IMR-90 (cell line): ENCODE measurements around the gene CPLX3. TPM values are rescaled to one million over a fixed set of nuclear protein-coding genes. Genes with fewer than 3 reads are reported as not detected.

Experiments used
- ATAC-seq: fragments of 200-7000 bp; cut with Tn5 transposase; 2 replicates; pipeline ENCODE4 v1.9.1; 2020; ENCODE audit warnings: low read depth, mild to moderate bottlenecking, moderate library complexity
- BruUV-seq: library from RNA; stranded (reverse); fragments of 400-500 nt; replicated peaks from 2 replicates; lab custom pipeline; 2021; lab: Mats Ljungman, UMichigan
- CTCF ChIA-PET: fragments of 300-600 bp; formaldehyde crosslinking; extraction: SDS; loops from one replicate; lab custom pipeline; 2021; ENCODE audit warnings: antibody characterized with exemption; lab: Yijun Ruan, JAX
- POLR2A ChIA-PET: fragments of 300-600 bp; sonication (Branson Sonifier 250); formaldehyde crosslinking; loops from one replicate; lab custom pipeline; 2022; ENCODE audit warnings: antibody characterized with exemption; ENCODE audit not compliant: unreplicated experiment; lab: Charles Lee
- DNase-seq: peaks from one replicate; pipeline ENCODE4 v3.0.0; 2013
- H2AFZ ChIP-seq: replicated peaks from 2 replicates; pipeline ENCODE3; 2013; ENCODE audit warnings: low read length, mild to moderate bottlenecking; ENCODE audit not compliant: poor library complexity
- H2AK5ac ChIP-seq: 2 replicates; pipeline ENCODE4 v1.6.1; 2013; ENCODE audit warnings: low read depth, low read length, inconsistent platforms
- H2AK9ac ChIP-seq: replicated peaks from 2 replicates; pipeline ENCODE3; 2013; ENCODE audit warnings: mild to moderate bottlenecking, low read depth, low read length, moderate library complexity; ENCODE audit not compliant: poor library complexity
- H2BK120ac ChIP-seq: 2 replicates; pipeline ENCODE4 v1.6.1; 2013; ENCODE audit warnings: low read depth, low read length, inconsistent platforms
- H2BK15ac ChIP-seq: 3 replicates; pipeline ENCODE4 v1.6.1; 2013; ENCODE audit warnings: low read depth, low read length, inconsistent platforms
- H2BK20ac ChIP-seq: 2 replicates; pipeline ENCODE4 v1.6.1; 2013; ENCODE audit warnings: low read depth, mild to moderate bottlenecking, inconsistent platforms, low read length, moderate library complexity
- H2BK5ac ChIP-seq: 2 replicates; pipeline ENCODE4 v1.6.1; 2013; ENCODE audit warnings: mild to moderate bottlenecking, low read depth, low read length, inconsistent platforms; ENCODE audit not compliant: poor library complexity, severe bottlenecking
- H3K14ac ChIP-seq: replicated peaks from 2 replicates; pipeline ENCODE4 v1.6.1; 2013; ENCODE audit warnings: low read depth, low read length, inconsistent platforms
- H3K18ac ChIP-seq: 2 replicates; pipeline ENCODE4 v1.6.1; 2013; ENCODE audit warnings: low read depth, low read length, control low read depth
- H3K23ac ChIP-seq: 2 replicates; pipeline ENCODE4 v1.6.1; 2013; ENCODE audit warnings: low read depth, low read length, inconsistent platforms
- H3K27ac ChIP-seq: 2 replicates; pipeline ENCODE4 v1.5.1; 2013; ENCODE audit warnings: mild to moderate bottlenecking, control low read depth, low read length; ENCODE audit not compliant: insufficient read depth
- H3K27me3 ChIP-seq: 2 replicates; pipeline ENCODE4 v1.6.1; 2013; ENCODE audit warnings: low read length; ENCODE audit not compliant: control insufficient read depth, insufficient read depth
- H3K36me3 ChIP-seq: 2 replicates; pipeline ENCODE4 v1.6.1; 2013; ENCODE audit warnings: low read length, mixed read lengths; ENCODE audit not compliant: control insufficient read depth, insufficient read depth
- H3K4ac ChIP-seq: 2 replicates; pipeline ENCODE4 v1.6.1; 2013; ENCODE audit warnings: low read depth, low read length, inconsistent platforms
- H3K4me1 ChIP-seq: 2 replicates; pipeline ENCODE4 v1.6.1; 2013; ENCODE audit warnings: low read length, mixed read lengths; ENCODE audit not compliant: control insufficient read depth, insufficient read depth
- H3K4me2 ChIP-seq: 2 replicates; pipeline ENCODE4 v1.6.1; 2013; ENCODE audit warnings: low read depth, mild to moderate bottlenecking, control low read depth, low read length, moderate library complexity
- H3K4me3 ChIP-seq: 2 replicates; pipeline ENCODE4 v1.5.1; 2013; ENCODE audit warnings: low read depth, mild to moderate bottlenecking, control low read depth, low read length, moderate library complexity; ENCODE audit not compliant: insufficient read depth
- H3K56ac ChIP-seq: 2 replicates; pipeline ENCODE4 v1.6.1; 2013; ENCODE audit warnings: low read length, inconsistent platforms; ENCODE audit not compliant: insufficient read depth; ENCODE audit errors: extremely low read depth
- H3K79me1 ChIP-seq, 2 experiments: 2 replicates each; pipeline ENCODE4 v1.6.1; 2013; ENCODE audit warnings: low read length in 2 of 2, inconsistent platforms in 1 of 2, low read depth in 1 of 2
- H3K9ac ChIP-seq: 2 replicates; pipeline ENCODE4 v1.6.1; 2013; ENCODE audit warnings: low read depth, low read length, control low read depth
- H3K9me1 ChIP-seq: 2 replicates; pipeline ENCODE4 v1.6.1; 2013; ENCODE audit warnings: low read length, inconsistent platforms; ENCODE audit not compliant: insufficient read depth
- H3K9me3 ChIP-seq: 2 replicates; pipeline ENCODE4 v1.6.1; 2013; ENCODE audit warnings: low read length; ENCODE audit not compliant: control insufficient read depth, insufficient read depth
- H4K20me1 ChIP-seq: 2 replicates; pipeline ENCODE4 v1.6.1; 2013; ENCODE audit warnings: low read length, inconsistent platforms; ENCODE audit not compliant: insufficient read depth
- H4K5ac ChIP-seq: 2 replicates; pipeline ENCODE4 v1.6.1; 2013; ENCODE audit warnings: mild to moderate bottlenecking, low read depth, low read length, control low read depth
- H4K8ac ChIP-seq, 2 experiments: 2 replicates each; pipeline ENCODE4 v1.6.1; 2013; ENCODE audit warnings: low read depth in 2 of 2, low read length in 2 of 2, control low read depth in 1 of 2, inconsistent platforms in 1 of 2
- H4K91ac ChIP-seq: 2 replicates; pipeline ENCODE4 v1.6.1; 2013; ENCODE audit warnings: low read depth, low read length, inconsistent platforms; ENCODE audit not compliant: insufficient read depth
- BHLHE40 ChIP-seq: fragments of 150-350 bp; IDR thresholded peaks from 2 replicates; pipeline ENCODE4 v1.6.1; 2016; ENCODE audit warnings: mild to moderate bottlenecking, low read depth, low read length
- CEBPB ChIP-seq: IDR thresholded peaks from 2 replicates; pipeline ENCODE4 v1.6.1; 2012; ENCODE audit warnings: low read depth, low read length, improper control_type of control experiment
- CHD1 ChIP-seq: IDR thresholded peaks from 2 replicates; pipeline ENCODE4 v1.6.1; 2012; ENCODE audit warnings: low read depth, low read length, improper control_type of control experiment
- MAFK ChIP-seq: IDR thresholded peaks from 2 replicates; pipeline ENCODE4 v1.6.1; 2012; ENCODE audit warnings: low read depth, low read length, improper control_type of control experiment
- POLR2A ChIP-seq: IDR thresholded peaks from 2 replicates; pipeline ENCODE4 v1.6.1; 2012; ENCODE audit warnings: mild to moderate bottlenecking, low read depth, low read length
- RAD21 ChIP-seq: IDR thresholded peaks from 2 replicates; pipeline ENCODE4 v1.6.1; 2012; ENCODE audit warnings: low read length, improper control_type of control experiment
- RCOR1 ChIP-seq: IDR thresholded peaks from 2 replicates; pipeline ENCODE4 v1.6.1; 2012; ENCODE audit warnings: mild to moderate bottlenecking, low read length, improper control_type of control experiment; ENCODE audit not compliant: insufficient replicate concordance
- RFX5 ChIP-seq: IDR thresholded peaks from 2 replicates; pipeline ENCODE4 v1.8.0; 2012; ENCODE audit warnings: low read depth, mild to moderate bottlenecking, low read length, moderate library complexity
- SMC3 ChIP-seq: fragments of 150-350 bp; IDR thresholded peaks from 2 replicates; pipeline ENCODE4 v1.6.1; 2016; ENCODE audit warnings: low read depth, mild to moderate bottlenecking, antibody characterized with exemption, low read length, moderate library complexity
- WGBS, 2 experiments: methylation state at CpG; one replicate each; pipeline versions ENCODE4 v1.1.5 to v1.1.7; 2013; ENCODE audit warnings: missing lambda C conversion rate in 2 of 2; ENCODE audit not compliant: insufficient read length in 1 of 2; ENCODE audit errors: extremely low coverage in 2 of 2; 5-methylcytosine and 5-hydroxymethylcytosine counted together
- dilution Hi-C: fragments of 300-500 bp; cut with HindIII; formaldehyde crosslinking; loops from one replicate; pipeline ENCODE4 v1.14.3; 2018; ENCODE audit warnings: low sequenced_read_pairs; ENCODE audit not compliant: unreplicated experiment
- in situ Hi-C: fragments of 300-500 bp; cut with MboI; formaldehyde crosslinking; loops from 3 replicates; pipeline ENCODE4 v1.14.3; 2019; ENCODE audit warnings: low sequenced_read_pairs, inconsistent platforms, mixed read lengths
- intact Hi-C: fragments of 100-400 bp; cut with micrococcal nuclease; formaldehyde crosslinking; loops from 2 replicates; pipeline ENCODE4 v1.10.0; 2022
- polyA plus RNA-seq, 3 experiments: library from polyadenylated mRNA; depleted of rRNA; stranded (reverse); fragments of >200 nt; gene quantifications; 2 replicates each; pipeline ENCODE4 v1.2.3, GENCODE V29; 2012; ENCODE audit warnings: low replicate concordance in 1 of 3
- total RNA-seq: library from RNA; depleted of rRNA; stranded (reverse); fragments of >200 nt; gene quantifications from 2 replicates; pipeline ENCODE4 v1.2.3, GENCODE V29; 2012
- TF ChIP-seq, protein P1 (sequence below): fragments of 150-350 bp; IDR thresholded peaks from 2 replicates; pipeline ENCODE4 v1.6.1; 2017; ENCODE audit warnings: mild to moderate bottlenecking, antibody characterized with exemption, low read length, low read depth

The CPLX3 gene
- total and polyA plus RNA-seq, 2 of the 4 experiments (the other 2 are of a cell fraction), result not detected

DNA sequence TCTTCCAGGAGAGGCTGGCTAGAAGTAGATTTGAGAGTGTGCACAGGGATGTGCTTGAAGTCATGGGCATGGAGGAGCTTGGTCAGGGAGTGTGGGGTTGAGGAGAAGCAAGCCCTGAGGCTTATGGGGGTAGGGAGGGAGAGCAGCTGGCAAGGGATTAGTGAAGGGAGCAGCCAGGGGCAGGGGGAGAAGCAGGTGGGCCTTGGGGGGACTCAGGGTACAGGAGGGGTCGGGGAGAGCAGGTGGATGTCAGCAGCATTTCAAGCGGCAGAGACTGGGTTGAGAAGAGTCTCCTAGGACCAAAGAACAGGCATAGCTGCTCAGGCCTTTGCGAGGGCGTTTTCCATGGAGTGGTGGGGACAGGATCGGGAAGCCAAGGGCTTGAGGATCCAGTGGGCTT lies 17.2 kb upstream of the CPLX3 start:
- H3K9me3 ChIP-seq, result no peaks in the 10 kb centered on the region
- dilution Hi-C loops, result no loop called here
- no peak overlapping the region for H3K56ac ChIP-seq
- peaks cover under 1% of the 10 kb centered on the region; the same call in 1 of the 2 replicates for H3K36me3 ChIP-seq
- WGBS, 2 experiments, result 100% methylated on average over 2 of the region's 5 CpGs; no CpG with 5 or more reads in 1 of the 2 experiments
- no peak overlapping the region for H4K91ac ChIP-seq
- no peak overlapping the region for H4K5ac ChIP-seq
- H3K4me2 ChIP-seq, result no peak overlapping the region
- no peaks in the 10 kb centered on the region for H3K4me1 ChIP-seq
- ATAC-seq, result no peak
- intact Hi-C loops, result no loop called here
- H3K9ac ChIP-seq, result no peak overlapping the region
- no peak overlapping the region for H3K27ac ChIP-seq
- H3K4me3 ChIP-seq, result no peak overlapping the region
- H2AFZ ChIP-seq, result no peak overlapping the region
- H2BK20ac ChIP-seq, result peak overlapping the region; percentile 42; the same call in 1 of the 2 replicates
- TF ChIP-seq CHD1, result no peak
- TF ChIP-seq SMC3, result no peak
- no peak for TF ChIP-seq POLR2A
- TF ChIP-seq BHLHE40, result no peak
- no peak for TF ChIP-seq CEBPB
- no peak for TF ChIP-seq MAFK
- no peak for TF ChIP-seq RCOR1
- TF ChIP-seq RFX5, result no peak
- TF ChIP-seq, protein P1, sequence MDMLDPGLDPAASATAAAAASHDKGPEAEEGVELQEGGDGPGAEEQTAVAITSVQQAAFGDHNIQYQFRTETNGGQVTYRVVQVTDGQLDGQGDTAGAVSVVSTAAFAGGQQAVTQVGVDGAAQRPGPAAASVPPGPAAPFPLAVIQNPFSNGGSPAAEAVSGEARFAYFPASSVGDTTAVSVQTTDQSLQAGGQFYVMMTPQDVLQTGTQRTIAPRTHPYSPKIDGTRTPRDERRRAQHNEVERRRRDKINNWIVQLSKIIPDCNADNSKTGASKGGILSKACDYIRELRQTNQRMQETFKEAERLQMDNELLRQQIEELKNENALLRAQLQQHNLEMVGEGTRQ, result no peak
- TF ChIP-seq RAD21, result no peak
- H3K9me1 ChIP-seq, result peaks cover 5% of the 10 kb centered on the region
- H3K23ac ChIP-seq, result no peak overlapping the region
- H3K27me3 ChIP-seq, result peaks cover 3% of the 10 kb centered on the region; the same call in 1 of the 2 replicates
- H3K4ac ChIP-seq, result no peak overlapping the region
- no peak for DNase-seq
- H2BK5ac ChIP-seq, result no peak overlapping the region
- H3K79me1 ChIP-seq, result no peaks in the 10 kb centered on the region; a peak in 1 of 4 replicates
- ChIA-PET CTCF (interaction anchor here (0.9 kb wide), 1 partner anchor 26 kb away, joined by 3 read pairs; no protein-coding TSS in a partner anchor), POLR2A (no interaction called here)
- peak overlapping the region; percentile 43; the same call in 1 of the 2 replicates for H2AK5ac ChIP-seq
- in situ Hi-C loops, result no loop called here
- peak overlapping the region; percentile 3 for H2AK9ac ChIP-seq
- H4K20me1 ChIP-seq, result peaks cover 5% of the 10 kb centered on the region; the same call in 1 of the 2 replicates
- H3K18ac ChIP-seq, result no peak overlapping the region
- H3K14ac ChIP-seq, result no peak overlapping the region; the same call in none of the 2 replicates
- no peak overlapping the region for H2BK120ac ChIP-seq
- BruUV-seq, result no TSS peak
- no peak overlapping the region for H2BK15ac ChIP-seq
- H4K8ac ChIP-seq, result no peak overlapping the region
